Chondrocyte (in vitro differentiated cells): ENCODE data around the gene DPP10. TPM values are rescaled to one million over a fixed set of nuclear protein-coding genes. Genes with fewer than 3 reads are reported as not detected.
"Not testable (repeated sequence)": the region's sequence is repeated elsewhere in the genome, so short reads cannot be mapped to it uniquely, and the experiment has no call there.

Source experiments
- DNase-seq: peaks from one replicate; pipeline ENCODE4 v3.0.0; 2021; ENCODE audit warnings: mixed read lengths, low spot score
- H3K27ac Mint-ChIP-seq: one replicate; pipeline ENCODE4 v1.8.0; 2021; ENCODE audit warnings: mild to moderate bottlenecking, moderate library complexity, mixed read lengths; ENCODE audit not compliant: unreplicated experiment
- H3K27me3 Mint-ChIP-seq: 2 replicates; pipeline ENCODE4 v1.8.0; 2021; ENCODE audit warnings: low read depth, mixed read lengths
- H3K36me3 Mint-ChIP-seq: 2 replicates; pipeline ENCODE4 v1.8.0; 2021; ENCODE audit warnings: low read depth, mixed read lengths
- H3K4me1 Mint-ChIP-seq: 2 replicates; pipeline ENCODE4 v1.8.0; 2021; ENCODE audit warnings: low read depth, mild to moderate bottlenecking, mixed read lengths
- H3K4me3 Mint-ChIP-seq: one replicate; pipeline ENCODE4 v1.8.0; 2021; ENCODE audit warnings: mild to moderate bottlenecking, moderate library complexity, mixed read lengths; ENCODE audit not compliant: unreplicated experiment
- H3K9me3 Mint-ChIP-seq: 2 replicates; pipeline ENCODE4 v1.8.0; 2021; ENCODE audit warnings: low read depth, mixed read lengths
- CTCF ChIP-seq: fragments of 200-600 bp; sonication (generic); IDR thresholded peaks from 2 replicates; pipeline ENCODE4 v1.5.0; 2021; ENCODE audit warnings: antibody characterized with exemption, mild to moderate bottlenecking, moderate library complexity
- long read RNA-seq: library from polyadenylated mRNA; stranded (forward); transcript quantifications from one replicate; pipeline ENCODE4 v2.0.0, GENCODE V29; 2021
- total RNA-seq: library from RNA; stranded (reverse); gene quantifications from 3 replicates; pipeline ENCODE4 v1.2.1, GENCODE V29; 2021

The DPP10 gene
- not detected in 3 replicates for total RNA-seq
- long read RNA-seq: 0 reads

GRCh38 chr2:114442510-114442909 lies at the start of gene DPP10:
Gene DPP10, plus strand, starts transcription at chr2:114442641.
- TF ChIP-seq CTCF: no peak
- Mint-ChIP-seq H3K9me3 (no peaks in the 10 kb centered on the region), H3K27me3 (peaks cover 3% of the 10 kb centered on the region), H3K27ac (no peak within 1 kb of the TSS), H3K36me3 (no peaks in the 10 kb centered on the region), H3K4me1 (no peaks in the 10 kb centered on the region), H3K4me3 (no peak within 1 kb of the TSS)
- no peak for DNase-seq

- Mint-ChIP-seq H3K9me3 (peaks cover 10% of the 10 kb centered on the region), H3K27ac (no peak overlapping the region), H3K27me3 (no peaks in the 10 kb centered on the region), H3K36me3 (no peaks in the 10 kb centered on the region), H3K4me3 (no peak overlapping the region), H3K4me1 (no peaks in the 10 kb centered on the region)
- DNase-seq: no peak
- TF ChIP-seq CTCF: no peak
Observed at GRCh38 chr2:114400890-114401289, 41.6 kb upstream of the DPP10 start.

GRCh38 chr2:114405247-114406116 lies 37.0 kb upstream of the DPP10 start:
- H3K4me1 Mint-ChIP-seq: no peaks in the 10 kb centered on the region
- H3K36me3 Mint-ChIP-seq: no peaks in the 10 kb centered on the region
- no peaks in the 10 kb centered on the region for H3K27me3 Mint-ChIP-seq
- no peak overlapping the region for H3K4me3 Mint-ChIP-seq
- H3K9me3 Mint-ChIP-seq: peaks cover 19% of the 10 kb centered on the region
- no peak for DNase-seq
- no peak overlapping the region for H3K27ac Mint-ChIP-seq
- TF ChIP-seq CTCF: no peak

- peaks cover 19% of the 10 kb centered on the region for H3K9me3 Mint-ChIP-seq
Observed at GRCh38 chr2:114406347-114406746, 36.1 kb upstream of the DPP10 start.

GRCh38 chr2:114407353-114407752 lies 35.1 kb upstream of the DPP10 start:
- not testable (repeated sequence) for H3K27me3 Mint-ChIP-seq, DNase-seq, H3K36me3 Mint-ChIP-seq, H3K4me3 Mint-ChIP-seq, H3K27ac Mint-ChIP-seq, H3K4me1 Mint-ChIP-seq
- peaks cover 22% of the 10 kb centered on the region for H3K9me3 Mint-ChIP-seq

More at GRCh38 chr2:114406347-114406746, 36.1 kb upstream of the DPP10 start:
- Mint-ChIP-seq H3K36me3 (no peaks in the 10 kb centered on the region), H3K4me3 (no peak overlapping the region), H3K27me3 (no peaks in the 10 kb centered on the region), H3K4me1 (no peaks in the 10 kb centered on the region), H3K27ac (no peak overlapping the region)
- no peak for TF ChIP-seq CTCF
- DNase-seq: no peak

- no peak for DNase-seq
- Mint-ChIP-seq H3K36me3 (no peaks in the 10 kb centered on the region), H3K27ac (no peak overlapping the region), H3K27me3 (no peaks in the 10 kb centered on the region), H3K9me3 (peaks cover 1% of the 10 kb centered on the region), H3K4me1 (no peaks in the 10 kb centered on the region), H3K4me3 (no peak overlapping the region)
- no peak for TF ChIP-seq CTCF
Observed at GRCh38 chr2:114421781-114422180, 20.7 kb upstream of the DPP10 start.
